ENCODE measurements around the gene SLC35F1.
"Not testable (repeated sequence)": the region's sequence is repeated elsewhere in the genome, so short reads cannot be mapped to it uniquely, and the experiment has no call there.

SLC35F1 gene

DNA sequence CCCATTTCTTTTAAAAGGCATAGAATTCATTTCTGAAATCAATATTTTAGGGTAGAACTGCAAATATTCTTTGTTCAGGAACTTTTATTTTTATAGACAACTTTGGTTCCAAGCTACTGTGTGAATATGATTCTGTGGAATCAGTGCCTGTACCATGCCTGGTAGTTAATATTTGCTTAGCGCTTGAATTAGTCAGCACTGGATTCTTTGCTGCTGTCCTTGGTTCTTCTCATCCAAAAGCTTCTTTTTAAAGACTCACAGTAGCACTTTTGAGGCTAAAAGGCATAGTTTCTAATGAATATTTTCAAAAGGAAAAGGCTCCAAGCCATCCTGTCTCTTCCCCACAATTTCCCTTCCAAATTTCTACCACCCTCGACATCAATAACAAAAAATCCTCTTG lies 109.5 kb downstream of the SLC35F1 start:
- no peak for DNase-seq

DNA sequence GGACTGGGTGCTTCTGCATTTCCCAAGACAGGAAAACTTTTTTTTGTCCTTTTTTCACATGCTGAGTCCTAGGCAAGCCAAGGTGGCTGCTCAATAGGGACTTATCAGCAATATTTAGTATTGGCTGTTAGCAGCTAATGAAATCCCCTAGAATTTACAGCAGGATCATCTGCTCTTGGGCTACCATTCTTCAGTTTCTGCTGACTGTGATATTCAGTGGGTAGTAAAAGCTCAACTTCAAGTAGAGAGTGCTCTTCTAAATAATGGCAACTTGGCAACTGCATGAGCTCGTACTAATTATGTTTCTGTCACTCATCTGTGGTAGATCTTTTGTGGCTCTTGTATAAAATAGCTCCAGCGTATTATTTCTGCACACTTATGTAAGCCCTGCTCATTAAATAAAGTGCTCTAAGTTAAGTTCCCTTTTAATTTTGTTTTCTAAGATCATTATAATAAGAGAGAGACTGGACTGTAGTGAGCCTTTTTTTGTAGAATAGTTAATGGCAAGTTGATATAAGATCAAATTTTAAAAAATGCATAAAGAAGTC lies 110.3 kb downstream of the SLC35F1 start:
- no peak for DNase-seq

DNA sequence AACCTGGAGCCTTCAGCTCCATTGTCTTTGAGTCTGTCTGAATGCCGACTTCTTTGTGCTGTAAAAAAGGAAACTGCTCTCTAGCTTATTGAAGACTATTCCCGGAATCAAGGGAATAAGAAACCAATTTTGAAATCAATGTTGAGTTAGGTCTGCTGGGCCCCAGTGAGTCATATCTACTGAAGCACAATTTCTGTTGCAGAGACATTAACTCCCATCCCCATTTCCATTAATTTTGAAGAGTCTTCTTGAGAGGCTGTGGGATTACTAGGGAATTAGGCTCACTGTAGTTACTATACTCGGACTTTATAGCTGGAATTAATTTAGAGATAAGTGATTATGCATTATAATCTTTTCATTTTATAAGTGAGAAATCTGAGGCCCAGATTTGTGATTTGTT lies 116.7 kb downstream of the SLC35F1 start:
- DNase-seq: no peak

DNA sequence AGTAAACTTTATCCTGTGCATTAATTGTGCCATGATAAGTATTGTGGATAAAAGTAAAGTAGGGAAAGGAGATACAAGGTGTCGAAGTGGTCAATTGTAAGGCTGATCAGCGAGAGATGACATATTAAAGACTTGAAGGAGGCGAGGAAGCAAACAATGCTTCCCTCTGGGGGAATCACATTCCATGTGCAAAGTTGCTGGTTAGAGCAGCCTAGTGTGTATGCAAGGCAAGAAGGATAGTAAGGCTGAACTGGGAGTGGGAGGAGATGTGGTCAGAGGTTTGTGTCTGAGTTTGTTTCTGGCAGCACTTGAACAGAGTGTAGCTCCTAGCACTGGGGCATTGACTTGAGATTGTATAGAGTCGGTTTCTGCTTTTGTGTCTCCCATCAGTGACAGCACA lies 122.9 kb downstream of the SLC35F1 start:
- no peak for DNase-seq

DNA sequence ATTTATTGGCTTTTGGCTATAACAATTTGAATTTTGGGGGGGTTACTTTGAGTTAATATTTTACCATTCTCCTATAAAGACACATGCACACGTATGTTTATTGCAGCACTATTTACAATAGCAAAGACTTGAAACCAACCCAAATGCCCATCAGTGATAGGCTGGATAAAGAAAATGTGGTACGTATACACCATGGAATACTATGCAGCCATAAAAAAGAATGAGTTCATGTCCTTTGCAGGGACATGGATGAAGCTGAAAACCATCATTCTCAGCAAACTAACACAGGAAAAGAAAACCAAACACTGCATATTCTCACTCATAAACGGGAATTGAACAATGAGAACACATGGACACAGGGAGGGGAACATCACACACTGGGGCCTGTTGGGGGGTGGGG lies 130.4 kb downstream of the SLC35F1 start:
- DNase-seq: not testable (repeated sequence)

DNA sequence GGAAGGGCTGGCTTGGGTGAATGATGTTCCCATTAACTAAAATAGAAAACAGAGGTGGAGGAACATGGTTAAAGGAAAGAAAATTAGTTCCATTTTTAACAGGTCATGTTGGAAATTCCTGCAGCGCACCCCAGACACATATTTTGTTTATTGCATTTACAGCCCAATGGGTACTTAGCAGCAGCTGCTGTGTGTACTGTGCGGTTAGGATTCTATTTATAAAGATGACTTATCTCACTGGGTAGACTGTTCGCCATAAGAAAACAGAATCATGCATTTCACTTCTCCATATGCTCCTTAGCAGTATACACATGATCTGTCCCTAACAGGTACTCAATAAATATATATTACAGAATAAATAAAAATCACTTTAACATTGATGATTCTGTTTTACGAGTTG lies 135.8 kb downstream of the SLC35F1 start:
- DNase-seq: no peak

DNA sequence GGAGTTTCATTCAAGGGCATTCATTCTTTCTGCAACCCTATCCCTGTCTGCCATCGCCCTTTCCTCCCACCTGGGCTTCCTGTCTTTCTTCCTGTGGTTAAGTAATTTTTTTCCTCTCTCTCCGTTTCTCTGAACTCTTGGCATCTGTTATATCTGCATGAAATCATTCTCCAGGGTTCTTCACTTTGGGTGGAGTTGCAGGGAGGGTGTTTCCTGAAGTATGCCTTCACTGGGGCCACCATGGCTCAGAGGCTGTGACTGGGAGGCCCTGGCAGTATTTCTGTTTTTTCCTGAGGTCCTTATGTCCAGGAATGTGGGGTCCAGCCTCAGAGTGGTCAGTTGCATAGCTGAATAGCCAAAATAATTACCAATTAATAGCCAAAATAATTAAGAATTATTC lies 137.2 kb downstream of the SLC35F1 start:
- DNase-seq: no peak

DNA sequence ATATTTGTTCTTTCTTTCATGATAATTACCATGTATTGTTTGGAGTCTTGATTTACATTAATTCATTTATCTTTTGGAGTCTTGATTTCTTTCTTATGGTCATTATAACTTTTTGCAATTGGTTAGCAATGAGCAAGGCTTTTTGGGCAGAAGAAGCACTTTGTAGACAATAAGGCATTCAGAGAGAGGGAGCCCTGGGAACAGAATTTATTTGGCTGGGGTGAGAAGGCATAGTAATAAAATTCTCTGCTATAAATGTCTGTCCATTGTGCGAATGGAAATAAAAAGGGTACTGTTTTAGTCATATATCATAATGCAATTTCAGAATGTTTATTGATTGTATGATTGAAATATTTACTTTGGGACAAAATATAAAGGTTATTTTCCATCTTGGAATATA lies 147.0 kb downstream of the SLC35F1 start:
- no peak for DNase-seq

DNA sequence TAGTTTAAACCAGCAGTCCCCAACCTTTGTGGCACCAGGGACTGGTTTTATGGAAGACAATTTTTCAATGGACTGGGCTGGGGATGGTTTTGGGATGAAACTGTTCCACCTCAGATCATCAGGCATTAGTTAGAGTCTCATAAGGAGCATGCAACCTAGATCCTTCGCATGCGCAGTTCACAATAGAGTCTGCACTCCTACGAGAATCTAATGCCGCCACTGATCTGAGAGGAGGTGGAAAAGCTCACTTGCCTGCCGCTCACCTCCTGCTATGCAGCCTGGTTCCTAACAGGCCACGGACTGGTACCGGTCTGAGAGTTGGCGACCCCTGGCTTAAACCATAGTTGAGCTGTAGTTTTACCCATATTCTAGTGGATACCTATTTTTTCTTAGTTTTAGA lies 154.6 kb downstream of the SLC35F1 start:
- DNase-seq: no peak

DNA sequence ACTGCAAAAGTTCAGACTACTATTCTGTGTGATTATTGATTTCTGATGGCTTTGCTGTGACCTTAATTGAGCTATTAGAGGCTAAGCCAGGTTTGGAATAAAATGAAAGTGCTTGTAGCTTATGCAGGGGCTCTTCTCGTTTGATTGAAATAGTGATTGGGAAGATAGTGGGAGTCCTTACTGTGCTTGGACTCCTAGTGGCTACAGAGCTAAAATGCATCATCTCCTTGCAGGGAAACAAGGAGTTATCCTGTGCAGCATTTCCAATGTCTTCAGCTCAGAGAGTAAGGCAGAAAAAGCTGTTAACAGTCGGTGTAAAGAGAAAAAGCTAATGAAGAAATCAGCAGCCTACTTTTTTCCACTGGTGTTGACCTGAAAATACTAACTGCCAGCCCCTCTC lies 173.5 kb downstream of the SLC35F1 start:
- DNase-seq: no peak

DNA sequence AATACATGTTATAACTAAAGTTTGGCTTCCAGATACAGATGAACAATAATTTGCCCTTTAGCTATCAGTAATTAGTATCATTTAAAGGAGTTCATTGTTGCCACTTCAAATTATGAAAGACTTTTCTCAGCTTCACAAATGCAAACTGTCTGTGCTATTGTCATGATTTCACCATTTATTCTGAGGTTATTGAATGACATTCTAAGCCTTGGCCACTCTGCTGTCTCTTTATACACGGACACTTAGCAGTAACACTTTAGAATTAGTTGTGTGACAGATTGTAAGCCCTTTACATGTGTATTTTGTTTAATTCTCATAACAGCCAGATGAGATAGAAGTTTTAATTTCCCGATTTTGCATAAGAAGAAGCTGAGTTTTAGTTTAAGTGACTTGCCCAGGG lies 176.6 kb downstream of the SLC35F1 start:
- no peak for DNase-seq

DNA sequence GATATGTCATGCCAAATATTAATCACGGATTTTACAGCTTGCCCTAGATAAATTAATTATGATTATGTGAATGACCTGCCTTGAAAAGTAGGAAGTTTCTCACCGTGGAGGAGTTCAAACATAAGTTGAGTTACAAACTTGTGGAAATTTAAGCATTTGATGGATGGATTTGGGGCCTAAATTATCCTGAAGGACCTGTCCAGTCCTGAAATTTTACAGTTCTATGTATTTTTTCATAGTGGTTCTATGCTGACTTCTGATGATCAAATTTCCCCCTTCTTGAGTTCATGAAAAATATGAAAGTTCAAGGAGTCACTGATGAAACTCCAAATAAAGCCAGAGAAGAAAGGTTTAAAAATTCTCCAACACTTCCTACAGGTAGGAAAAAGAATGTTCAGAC lies 178.6 kb downstream of the SLC35F1 start:
- no peak for DNase-seq

DNA sequence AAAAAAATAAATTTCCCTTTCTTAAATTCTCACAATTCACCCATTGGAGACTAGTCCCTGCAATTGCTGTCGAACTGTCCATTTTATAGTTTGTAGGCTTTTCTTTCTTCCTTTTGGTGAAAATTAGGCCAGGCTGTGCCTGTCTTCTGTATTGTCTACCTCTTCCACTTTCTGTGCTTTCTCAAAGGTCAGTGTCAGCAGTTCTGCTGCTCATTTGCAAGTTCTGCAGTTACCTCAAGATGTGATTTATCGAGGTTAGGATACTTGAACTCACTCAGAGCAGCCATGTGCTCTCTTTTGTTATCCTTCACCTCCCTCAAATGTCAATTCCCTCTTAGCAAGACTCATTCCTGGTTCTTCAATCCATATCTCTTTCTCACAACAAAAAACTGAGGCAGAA lies 179.1 kb downstream of the SLC35F1 start:
- no peak for DNase-seq

DNA sequence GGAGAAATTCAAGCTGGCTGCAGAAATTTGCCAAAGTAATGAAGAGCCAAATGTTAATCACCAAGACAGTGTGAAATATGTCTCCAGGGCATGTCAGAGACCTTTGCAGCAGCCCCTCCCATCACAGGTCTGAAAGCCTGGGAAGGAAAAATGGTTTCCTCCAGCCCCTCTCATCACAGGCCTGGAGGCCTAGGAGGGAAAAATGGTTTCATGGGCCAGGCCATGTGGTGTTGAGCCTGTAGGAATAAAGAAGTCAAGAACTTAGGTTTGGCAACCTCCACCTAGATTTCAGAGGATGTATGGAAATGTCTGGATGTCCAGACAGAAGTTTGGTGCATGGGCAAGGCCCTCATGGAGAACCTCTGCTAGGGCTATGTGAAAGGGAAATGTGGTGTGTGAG lies 185.0 kb downstream of the SLC35F1 start:
- DNase-seq: no peak

DNA sequence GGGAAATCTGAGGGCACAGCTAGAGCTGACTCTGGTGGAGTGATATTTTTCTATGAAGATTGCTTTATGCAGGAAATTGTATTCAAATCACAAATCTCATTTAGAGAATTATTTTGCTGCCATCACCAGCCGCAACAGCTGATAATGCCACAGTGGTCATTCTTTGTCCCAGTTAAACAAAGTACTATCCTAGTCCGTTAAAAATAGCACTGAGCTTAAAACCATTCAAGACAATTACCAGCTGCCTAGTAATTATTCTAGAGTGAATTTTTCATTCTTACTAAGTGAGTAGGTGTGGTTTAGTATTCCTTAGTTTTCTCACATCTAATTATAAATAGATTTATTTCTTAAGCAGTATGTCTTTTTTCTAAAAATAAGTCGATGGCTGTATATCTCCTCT lies 190.5 kb downstream of the SLC35F1 start:
- DNase-seq: no peak

DNA sequence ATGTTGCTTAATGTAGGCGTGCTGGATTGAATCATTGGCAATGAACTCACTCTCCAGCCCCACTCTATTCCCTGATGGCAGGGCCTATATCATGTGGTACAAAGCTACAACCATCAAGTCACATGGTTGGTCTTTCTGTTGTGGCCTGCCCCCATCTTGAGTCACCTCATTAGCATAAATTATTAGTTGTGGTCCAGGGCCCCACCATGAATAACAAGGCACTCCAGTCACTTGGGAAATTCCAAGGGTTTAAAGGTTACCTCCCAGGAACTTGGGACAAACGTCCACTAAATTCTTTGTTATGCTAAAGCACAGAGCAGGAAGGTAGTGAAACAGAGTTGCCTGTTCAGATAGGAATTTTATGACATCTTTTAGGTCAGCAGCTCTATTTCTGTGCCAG lies 193.7 kb downstream of the SLC35F1 start:
- no peak for DNase-seq

DNA sequence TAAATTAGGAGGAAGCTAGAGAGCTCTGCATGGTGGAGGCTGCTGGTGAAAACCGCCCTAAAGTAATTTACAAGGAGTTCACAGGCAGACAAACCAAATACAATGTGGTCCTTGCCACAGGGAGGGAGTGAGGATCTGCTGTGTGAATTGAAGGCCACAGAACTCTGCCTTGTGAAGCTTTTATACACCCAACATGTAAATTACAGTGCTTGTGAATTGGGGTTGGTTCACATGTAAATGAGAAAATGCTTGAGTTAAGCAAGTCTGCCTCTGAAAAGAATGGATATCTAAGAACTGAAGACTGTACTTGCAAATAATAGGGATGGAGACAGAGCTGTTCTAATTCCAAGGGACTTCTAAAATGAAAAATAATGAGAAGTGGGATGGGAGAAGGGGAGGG lies 194.2 kb downstream of the SLC35F1 start:
- no peak for DNase-seq

DNA sequence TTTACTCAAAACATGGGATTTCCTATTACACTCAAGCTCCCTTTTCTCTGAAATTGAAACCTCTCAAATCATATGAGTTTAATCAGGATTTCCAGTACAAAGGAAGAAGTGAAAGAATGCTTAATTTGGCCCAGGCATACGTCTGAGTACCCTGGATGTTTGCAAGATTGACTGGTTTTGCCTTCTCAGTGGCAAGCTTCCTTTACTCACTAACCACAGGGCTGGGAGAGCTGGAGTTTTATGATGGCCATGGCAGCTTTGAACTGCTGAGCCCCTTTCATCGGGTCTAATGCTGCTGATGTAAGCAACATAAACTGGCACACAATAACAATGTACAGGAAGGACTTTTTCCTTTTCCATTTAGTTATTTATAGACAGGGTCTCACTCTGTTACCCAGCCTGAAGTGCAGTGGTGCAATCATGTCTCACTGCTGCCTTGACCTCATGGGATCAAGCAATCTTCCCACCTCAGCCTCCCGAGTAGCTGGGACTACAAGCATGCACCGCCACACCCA lies 194.8 kb downstream of the SLC35F1 start:
- no peak for DNase-seq

DNA sequence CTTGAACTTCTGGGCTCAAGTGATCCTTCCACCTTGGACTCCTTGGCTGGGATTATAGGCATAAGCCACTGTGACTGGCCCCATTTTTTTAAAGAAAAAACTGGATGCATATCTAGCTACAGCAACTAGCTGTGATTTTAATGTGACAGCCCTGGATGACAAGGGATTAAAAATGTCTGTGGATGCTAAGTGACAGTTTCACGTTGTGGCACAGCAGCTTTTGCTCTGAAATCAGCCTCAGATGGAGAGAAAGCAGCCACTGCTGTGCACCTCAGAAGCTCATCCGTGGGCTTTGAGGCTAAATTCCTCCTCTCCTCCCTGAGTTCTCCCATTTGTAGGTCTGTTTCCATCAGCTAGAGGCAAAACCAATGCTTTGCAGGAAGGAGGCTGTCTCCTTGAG lies 195.3 kb downstream of the SLC35F1 start:
- no peak for DNase-seq

DNA sequence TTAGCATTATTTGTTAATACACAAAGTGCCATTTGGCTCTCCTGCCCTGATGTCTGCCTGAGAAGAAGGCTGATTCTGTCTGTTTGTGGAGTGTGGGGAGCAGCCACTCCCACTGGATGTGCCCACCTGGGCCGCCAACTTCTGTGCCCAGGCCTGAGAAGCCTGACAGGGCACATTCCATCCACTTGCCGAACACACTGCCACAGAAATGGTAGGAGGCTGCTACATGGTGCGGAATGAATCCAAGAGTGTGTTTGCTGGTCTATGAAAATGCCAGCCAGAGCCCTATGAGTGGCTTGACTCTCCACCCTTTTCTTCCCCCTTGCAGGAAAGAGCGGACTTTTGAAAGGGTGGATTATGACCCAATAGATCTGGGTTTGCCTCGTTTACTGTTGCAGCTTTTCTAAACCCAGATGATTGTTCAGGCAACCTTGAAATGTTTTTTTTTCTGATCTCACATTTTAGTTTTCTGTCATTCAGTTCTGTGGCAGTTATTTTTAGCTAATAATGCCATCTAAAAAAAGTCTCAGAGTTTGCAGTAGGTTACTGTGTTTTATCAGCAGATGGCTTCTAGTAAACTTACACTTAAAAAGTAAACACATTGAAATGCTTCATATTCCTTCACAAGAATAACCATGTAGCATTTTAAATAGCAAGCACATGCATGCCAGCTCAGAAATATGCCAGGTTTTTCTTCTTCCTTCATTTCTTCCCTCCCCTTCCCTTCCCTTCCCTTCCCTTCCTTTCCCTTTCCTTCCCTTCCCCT lies 196.5 kb downstream of the SLC35F1 start:
- no peak for DNase-seq

DNA sequence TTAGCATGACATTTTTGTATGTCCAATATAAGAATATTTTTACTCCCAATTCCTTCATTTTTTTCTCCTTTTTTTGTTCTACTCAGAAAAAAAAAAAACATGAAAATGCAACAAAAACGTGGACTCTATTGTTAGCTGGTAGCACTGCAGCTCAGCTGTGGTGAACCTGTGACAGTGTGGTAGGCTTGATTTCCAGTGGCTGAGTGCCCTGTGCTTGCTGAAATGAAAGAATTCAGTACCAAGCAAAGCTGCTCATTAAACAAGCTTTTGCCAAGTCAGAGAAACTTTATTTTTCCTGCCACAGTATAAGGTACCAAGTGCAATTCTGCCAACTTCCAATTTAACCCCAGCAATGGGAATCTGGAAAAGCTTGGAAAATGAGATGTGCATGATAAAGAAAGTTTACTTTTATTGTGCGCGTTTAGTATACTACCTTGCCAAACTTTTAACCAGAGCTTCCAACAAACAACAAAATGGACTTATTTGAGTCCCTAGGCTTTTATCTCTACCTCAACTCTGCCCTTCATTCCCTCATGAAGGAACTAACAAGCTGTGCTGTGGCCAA lies 215.2 kb downstream of the SLC35F1 start:
- DNase-seq: no peak

DNA sequence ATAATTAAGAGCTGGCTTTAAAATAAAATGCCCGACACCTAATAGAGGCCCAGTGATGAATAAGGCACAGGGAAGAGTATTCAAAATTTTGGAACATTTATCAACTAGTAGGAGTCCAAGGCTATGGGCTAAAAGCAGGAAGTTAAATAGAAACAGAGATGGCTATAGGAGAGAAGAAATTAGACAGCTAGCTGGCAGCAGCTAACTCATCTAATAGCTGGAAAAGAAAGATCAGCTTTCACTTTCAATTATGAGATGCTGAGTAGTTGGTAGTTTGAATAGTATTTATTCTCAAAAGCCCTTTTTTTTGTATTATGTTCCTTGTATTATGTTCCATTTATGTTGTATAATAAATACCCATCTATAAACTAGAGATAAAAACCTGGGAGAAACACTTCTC lies 215.7 kb downstream of the SLC35F1 start:
- DNase-seq: no peak

DNA sequence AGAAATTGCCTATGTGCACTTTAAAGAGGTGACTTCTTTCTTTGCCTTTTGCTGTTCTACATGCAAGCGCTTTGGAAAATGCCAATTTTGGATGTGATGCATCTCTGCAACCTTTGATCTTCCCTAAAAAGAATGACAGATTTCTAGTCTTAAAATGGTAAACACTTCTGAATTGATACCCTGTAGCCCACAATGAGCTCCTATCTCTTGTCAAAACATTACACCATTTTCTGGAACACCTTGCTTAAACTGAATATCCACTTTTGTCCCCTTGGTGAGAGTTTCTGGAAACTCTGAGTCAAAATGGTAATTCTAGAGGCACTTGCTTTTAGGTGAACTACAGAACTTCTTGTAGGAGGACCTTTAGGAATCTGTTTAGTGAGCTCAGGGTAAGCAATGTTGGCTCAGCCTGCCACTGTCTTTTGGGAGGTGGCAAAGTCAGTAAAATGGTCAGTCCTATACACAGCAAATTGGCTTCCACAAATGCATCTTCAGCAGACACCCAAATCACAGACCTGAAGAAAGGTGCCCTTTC lies 216.5 kb downstream of the SLC35F1 start:
- DNase-seq: no peak

DNA sequence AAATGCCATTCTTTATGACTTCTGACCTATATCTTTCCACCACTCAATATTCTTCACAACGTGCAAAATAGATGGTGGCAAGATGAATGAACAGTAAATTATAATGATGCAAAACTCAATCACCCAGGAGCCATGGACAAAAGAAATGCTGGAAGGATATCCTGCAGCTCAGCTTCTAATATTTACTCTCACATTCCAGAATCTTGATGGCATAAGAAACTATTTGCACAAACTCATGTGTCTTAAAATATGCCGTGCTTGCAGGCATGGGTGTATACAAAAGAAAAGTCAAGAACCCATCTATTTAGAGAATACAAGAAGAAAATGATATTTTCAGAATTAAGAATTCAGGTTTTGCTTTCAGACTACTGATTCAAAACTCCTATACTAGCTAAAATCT lies 217.8 kb downstream of the SLC35F1 start:
- DNase-seq: no peak
